ENCODE measurements around the gene LEO1. TPM values are rescaled to one million over a fixed set of nuclear protein-coding genes. Genes with fewer than 3 reads are reported as not detected.

LEO1 gene
- total RNA-seq, 1 donor from 2014 or later: 25.5 TPM

DNA sequence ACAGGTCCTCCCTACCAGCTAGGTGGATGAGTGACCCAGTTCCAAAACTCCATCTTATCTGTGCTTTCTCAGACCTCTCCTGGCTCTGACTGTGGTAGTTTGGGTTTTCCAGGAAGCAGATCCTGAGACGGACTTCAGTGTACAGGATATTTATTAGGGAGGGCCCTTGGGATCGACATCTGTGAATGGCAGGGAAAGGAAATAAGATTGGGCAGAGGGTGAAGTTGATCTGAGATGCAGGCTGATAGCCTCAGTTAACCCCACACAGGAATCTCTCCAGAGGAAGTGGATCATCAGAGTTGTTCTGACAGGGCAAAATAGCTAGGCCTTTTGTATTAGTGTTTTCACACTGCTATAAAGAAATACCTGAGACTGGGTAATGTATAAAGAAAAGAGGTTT lies 30.8 kb upstream of the LEO1 start:
- TF ChIP-seq, protein P1, sequence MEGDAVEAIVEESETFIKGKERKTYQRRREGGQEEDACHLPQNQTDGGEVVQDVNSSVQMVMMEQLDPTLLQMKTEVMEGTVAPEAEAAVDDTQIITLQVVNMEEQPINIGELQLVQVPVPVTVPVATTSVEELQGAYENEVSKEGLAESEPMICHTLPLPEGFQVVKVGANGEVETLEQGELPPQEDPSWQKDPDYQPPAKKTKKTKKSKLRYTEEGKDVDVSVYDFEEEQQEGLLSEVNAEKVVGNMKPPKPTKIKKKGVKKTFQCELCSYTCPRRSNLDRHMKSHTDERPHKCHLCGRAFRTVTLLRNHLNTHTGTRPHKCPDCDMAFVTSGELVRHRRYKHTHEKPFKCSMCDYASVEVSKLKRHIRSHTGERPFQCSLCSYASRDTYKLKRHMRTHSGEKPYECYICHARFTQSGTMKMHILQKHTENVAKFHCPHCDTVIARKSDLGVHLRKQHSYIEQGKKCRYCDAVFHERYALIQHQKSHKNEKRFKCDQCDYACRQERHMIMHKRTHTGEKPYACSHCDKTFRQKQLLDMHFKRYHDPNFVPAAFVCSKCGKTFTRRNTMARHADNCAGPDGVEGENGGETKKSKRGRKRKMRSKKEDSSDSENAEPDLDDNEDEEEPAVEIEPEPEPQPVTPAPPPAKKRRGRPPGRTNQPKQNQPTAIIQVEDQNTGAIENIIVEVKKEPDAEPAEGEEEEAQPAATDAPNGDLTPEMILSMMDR (IDR thresholded peaks at IDR 0.05; ENCODE audit: unreplicated experiment): no peak
- Mint-ChIP-seq H3K4me1 (ENCODE audit: unreplicated experiment) (peaks cover 52% of the 10 kb centered on the region), H3K4me3 (ENCODE audit: unreplicated experiment) (peak overlapping the region; percentile 17), H3K36me3 (ENCODE audit: low read depth, unreplicated experiment) (no peaks in the 10 kb centered on the region), H3K9me3 (ENCODE audit: unreplicated experiment) (no peaks in the 10 kb centered on the region), H3K27me3 (ENCODE audit: unreplicated experiment) (peaks cover 5% of the 10 kb centered on the region), H3K27ac (ENCODE audit: unreplicated experiment) (peak overlapping the region; percentile 72)
- DNase-seq (ENCODE audit: low spot score): no peak

DNA sequence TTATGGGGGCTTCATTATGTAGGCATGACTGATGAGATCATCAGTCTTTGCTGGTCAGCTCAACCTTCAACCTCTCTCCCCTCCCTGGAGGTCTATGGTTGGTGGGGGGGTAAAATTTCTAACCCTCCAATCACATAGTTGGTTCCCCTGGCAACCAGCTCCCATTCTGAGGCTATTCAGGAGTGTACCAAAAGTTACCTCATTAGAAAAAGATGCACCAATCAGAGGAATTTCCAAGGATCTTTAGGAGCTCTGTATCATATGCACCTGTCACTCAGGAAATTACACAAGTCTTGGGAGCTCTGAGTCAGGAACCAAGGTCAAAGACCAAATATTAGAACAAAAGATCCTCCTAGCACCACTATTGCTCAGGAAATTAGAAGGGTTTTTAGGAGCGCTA lies 21.4 kb upstream of the LEO1 start:
- TF ChIP-seq, protein P1 (IDR thresholded peaks at IDR 0.05; ENCODE audit: unreplicated experiment): no peak
- no peaks in the 10 kb centered on the region for H3K36me3 Mint-ChIP-seq (ENCODE audit: low read depth, unreplicated experiment)
- H3K27ac Mint-ChIP-seq (ENCODE audit: unreplicated experiment): no peak overlapping the region
- no peak overlapping the region for H3K4me3 Mint-ChIP-seq (ENCODE audit: unreplicated experiment)
- peaks cover 9% of the 10 kb centered on the region for H3K4me1 Mint-ChIP-seq (ENCODE audit: unreplicated experiment)
- no peaks in the 10 kb centered on the region for H3K27me3 Mint-ChIP-seq (ENCODE audit: unreplicated experiment)
- DNase-seq (ENCODE audit: low spot score): no peak
- no peaks in the 10 kb centered on the region for H3K9me3 Mint-ChIP-seq (ENCODE audit: unreplicated experiment)

- peaks cover 9% of the 10 kb centered on the region for H3K4me1 Mint-ChIP-seq (ENCODE audit: unreplicated experiment)
- no peaks in the 10 kb centered on the region for H3K36me3 Mint-ChIP-seq (ENCODE audit: low read depth, unreplicated experiment)
- H3K27ac Mint-ChIP-seq (ENCODE audit: unreplicated experiment): no peak overlapping the region
- no peaks in the 10 kb centered on the region for H3K27me3 Mint-ChIP-seq (ENCODE audit: unreplicated experiment)
- TF ChIP-seq, protein P1 (IDR thresholded peaks at IDR 0.05; ENCODE audit: unreplicated experiment): no peak
- no peak overlapping the region for H3K4me3 Mint-ChIP-seq (ENCODE audit: unreplicated experiment)
- DNase-seq (ENCODE audit: low spot score): no peak
- no peaks in the 10 kb centered on the region for H3K9me3 Mint-ChIP-seq (ENCODE audit: unreplicated experiment)
Measured at GRCh38 chr15:51991141-51991540, 19.6 kb upstream of the LEO1 start.

DNA sequence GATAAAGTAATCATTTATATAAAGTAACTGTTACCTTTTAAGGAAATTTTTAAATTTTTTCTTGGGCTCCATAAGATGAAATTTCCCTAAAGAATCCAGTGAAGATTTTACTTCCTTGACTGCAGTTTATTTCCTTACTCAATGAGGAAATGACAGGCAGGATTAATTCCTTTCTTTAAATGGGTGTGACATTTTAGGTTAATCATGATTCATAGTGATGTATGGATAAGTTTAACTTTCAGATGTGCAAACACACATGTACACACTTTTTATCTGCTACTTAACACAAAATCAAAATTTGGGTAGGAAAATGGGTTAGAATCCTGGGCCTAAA lies 11.2 kb upstream of the LEO1 start:
- Mint-ChIP-seq H3K27ac (ENCODE audit: unreplicated experiment) (no peak overlapping the region), H3K27me3 (ENCODE audit: unreplicated experiment) (peaks cover 4% of the 10 kb centered on the region), H3K4me3 (ENCODE audit: unreplicated experiment) (no peak overlapping the region), H3K4me1 (ENCODE audit: unreplicated experiment) (peaks cover 14% of the 10 kb centered on the region), H3K36me3 (ENCODE audit: low read depth, unreplicated experiment) (no peaks in the 10 kb centered on the region), H3K9me3 (ENCODE audit: unreplicated experiment) (no peaks in the 10 kb centered on the region)
- TF ChIP-seq, protein P1 (IDR thresholded peaks at IDR 0.05; ENCODE audit: unreplicated experiment): no peak
- no peak for DNase-seq (ENCODE audit: low spot score)

DNA sequence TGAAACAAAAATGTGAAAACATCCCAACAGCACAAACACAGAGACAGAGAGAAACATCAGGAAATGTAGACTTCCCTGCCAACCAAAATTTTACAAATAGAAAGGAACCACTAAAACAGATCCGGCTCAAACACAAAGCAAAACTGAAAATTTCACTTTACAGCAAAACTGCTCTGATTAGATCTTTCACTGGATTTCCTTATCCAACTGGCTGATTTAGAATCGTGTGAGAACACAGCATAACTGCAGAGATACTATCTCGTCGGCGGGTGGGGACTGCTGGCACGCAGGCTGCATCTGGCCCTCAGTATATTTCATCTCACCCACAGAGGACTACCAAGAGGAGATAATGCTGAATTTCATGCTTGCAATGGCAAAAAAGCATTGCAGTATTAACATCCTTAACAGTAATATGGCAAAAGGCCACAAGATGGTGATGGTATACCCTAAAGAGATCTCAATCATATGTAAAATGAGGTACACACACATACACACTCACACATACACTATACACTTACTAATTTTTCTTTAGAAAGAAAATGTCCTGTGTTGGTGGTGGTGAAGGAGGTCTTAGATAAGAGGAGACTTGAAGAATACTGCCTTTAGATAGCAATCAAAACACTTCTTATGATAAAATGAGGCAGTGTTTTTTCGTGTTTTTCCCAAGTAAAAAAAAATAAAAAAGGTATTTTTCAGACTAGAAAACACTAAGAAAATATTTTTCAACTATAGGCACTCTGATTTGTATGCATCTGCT lies 10.6 kb upstream of the LEO1 start:
- Mint-ChIP-seq H3K4me3 (ENCODE audit: unreplicated experiment) (peak overlapping the region; percentile 66), H3K36me3 (ENCODE audit: low read depth, unreplicated experiment) (no peaks in the 10 kb centered on the region), H3K27ac (ENCODE audit: unreplicated experiment) (peak overlapping the region; percentile 97), H3K27me3 (ENCODE audit: unreplicated experiment) (peaks cover 4% of the 10 kb centered on the region), H3K9me3 (ENCODE audit: unreplicated experiment) (no peaks in the 10 kb centered on the region), H3K4me1 (ENCODE audit: unreplicated experiment) (peaks cover 14% of the 10 kb centered on the region)
- DNase-seq (ENCODE audit: low spot score): peak; percentile 22
- TF ChIP-seq, protein P1 (IDR thresholded peaks at IDR 0.05; ENCODE audit: unreplicated experiment): peak; percentile 30
